NK-92 (cell line): ENCODE data around the gene UCHL5.
A peak's percentile ranks its signal among the peaks of the same experiment; 100 is the strongest.

Experiments used
- DNase-seq: peaks from one replicate; lab custom pipeline; 2025; ENCODE audit not compliant: unreplicated experiment; lab: John Stamatoyannopoulos, UW

UCHL5 gene

GRCh38 chr1:193059282-193060114, at the start of gene UCHL5, which contains the start of gene RO60:
Gene UCHL5 (minus strand): TSS chr1:193059360. CDS start chr1:193059260, 100 bp downstream.
Gene RO60 (plus strand): TSS chr1:193059612. CDS start chr1:193069055, 9,443 bp downstream.
- peak; percentile 63 for DNase-seq

- DNase-seq: no peak
Observed at GRCh38 chr1:193108471-193108870, 49.3 kb upstream of the UCHL5 start.

GRCh38 chr1:193105821-193106177, 46.6 kb upstream of the UCHL5 start:
- DNase-seq: no peak

GRCh38 chr1:193104907-193105820, 46.0 kb upstream of the UCHL5 start, which contains the start of gene GLRX2:
Gene GLRX2 (minus strand): TSS chr1:193105414. CDS start chr1:193105382, 32 bp downstream.
- no peak for DNase-seq

- DNase-seq: no peak
Observed at GRCh38 chr1:193104502-193104906, 45.3 kb upstream of the UCHL5 start.

- DNase-seq: no peak
Observed at GRCh38 chr1:193103759-193104501, 44.8 kb upstream of the UCHL5 start.

GRCh38 chr1:193102662-193103061, 43.5 kb upstream of the UCHL5 start:
- DNase-seq: no peak

- no peak for DNase-seq
Observed at GRCh38 chr1:193094112-193094511, 35.0 kb upstream of the UCHL5 start.

GRCh38 chr1:193090865-193091264, 31.7 kb upstream of the UCHL5 start:
- no peak for DNase-seq

- no peak for DNase-seq
Observed at GRCh38 chr1:193087893-193088292, 28.7 kb upstream of the UCHL5 start.

GRCh38 chr1:193086342-193086741, 27.2 kb upstream of the UCHL5 start:
- DNase-seq: no peak

GRCh38 chr1:193085263-193085662, 26.1 kb upstream of the UCHL5 start:
- no peak for DNase-seq

GRCh38 chr1:193083365-193084088, 24.4 kb upstream of the UCHL5 start:
- DNase-seq: no peak

GRCh38 chr1:193079187-193079586, 20.0 kb upstream of the UCHL5 start:
- no peak for DNase-seq

GRCh38 chr1:193077991-193078390, 18.8 kb upstream of the UCHL5 start:
- no peak for DNase-seq

GRCh38 chr1:193070942-193071341, 11.8 kb upstream of the UCHL5 start:
- no peak for DNase-seq

GRCh38 chr1:193070386-193070753, 11.2 kb upstream of the UCHL5 start:
- DNase-seq: no peak

- no peak for DNase-seq
Observed at GRCh38 chr1:193069748-193070385, 10.7 kb upstream of the UCHL5 start.

GRCh38 chr1:193068013-193068412, 8.9 kb upstream of the UCHL5 start:
- no peak for DNase-seq

- no peak for DNase-seq
Observed at GRCh38 chr1:193066606-193067005, 7.4 kb upstream of the UCHL5 start.
